ENCODE measurements around the gene RNU6-7. TPM values are rescaled to one million over a fixed set of nuclear protein-coding genes. Genes with fewer than 3 reads are reported as not detected.

Gene RNU6-7
- total and polyA plus RNA-seq, 2 donors (not counting 3 experiments of a cell fraction or from before 2014, with no cell fraction given) = not detected

DNA sequence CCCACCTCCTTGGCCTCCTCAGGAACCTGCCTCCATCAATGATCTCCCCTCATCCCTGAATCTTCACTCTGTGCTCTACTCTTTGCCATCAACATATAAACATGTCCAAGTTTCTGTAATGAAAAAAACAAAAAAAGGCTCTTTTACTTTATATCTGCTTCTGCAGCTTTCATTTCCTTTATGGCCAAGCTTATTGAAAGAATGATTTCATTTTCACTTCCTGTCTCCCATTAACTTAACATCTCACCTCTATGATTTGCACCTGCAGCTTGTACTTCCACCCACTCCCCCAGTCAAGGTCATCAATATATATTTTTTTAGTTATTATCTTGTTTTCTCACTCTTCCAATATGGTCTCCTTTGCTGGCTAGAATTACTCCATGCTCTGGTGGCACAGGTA is 15.6 kb upstream of the RNU6-7 start:
- Histone ChIP-seq H3K79me2 (ENCODE audit: control insufficient read depth, insufficient read depth, low read length) (no peaks in the 10 kb centered on the region), H3K4me3 (replicated peaks in 1 of 3; ENCODE audit: insufficient read depth in 1 of 3, low read depth in 1 of 3, low read length in 3 of 3) (no peak overlapping the region), H3K27ac (ENCODE audit: insufficient read depth, low read depth, low read length) (no peak overlapping the region), H4K20me1 (replicated peaks; ENCODE audit: control insufficient read depth, extremely low read depth, insufficient read depth, low read length) (no peaks in the 10 kb centered on the region), H3K9ac (replicated peaks; ENCODE audit: extremely low read depth, insufficient read depth, low read length) (no peak overlapping the region), H3K4me1 (ENCODE audit: control insufficient read depth, extremely low read depth, insufficient read depth, low read length) (no peaks in the 10 kb centered on the region), H3K9me3 (replicated peaks; ENCODE audit: control insufficient read depth, insufficient read depth, low read length) (no peaks in the 10 kb centered on the region), H3K27me3 (ENCODE audit: control insufficient read depth in 2 of 2, insufficient read depth in 2 of 2, low read length in 2 of 2) (no peaks in the 10 kb centered on the region), H3K4me2 (ENCODE audit: insufficient read depth, low read length) (no peak overlapping the region), H3K9me1 (replicated peaks; ENCODE audit: control insufficient read depth, extremely low read depth, insufficient read depth, low read length) (no peaks in the 10 kb centered on the region), H2AFZ (ENCODE audit: low read depth, low read length) (no peak overlapping the region), H3K36me3 (ENCODE audit: control insufficient read depth in 2 of 2, extremely low read depth in 1 of 2, insufficient read depth in 2 of 2, low read length in 2 of 2) (no peaks in the 10 kb centered on the region)
- DNase-seq (ENCODE audit: low read depth, low spot score) (no peak), FAIRE-seq (no peak)
- ChIA-PET POLR2A (no interaction called here), CTCF (no interaction called here)
- no TSS peak for BruUV-seq (replicated peaks)
- intact Hi-C loops (cut with micrococcal nuclease) = no loop called here
- dilution Hi-C loops (cut with MboI; ENCODE audit: extremely low pct_ligation_motif_present, low sequenced_read_pairs) = no loop called here
- no peak for TF ChIP-seq POLR2AphosphoS5 (IDR thresholded peaks at IDR 0.05; ENCODE audit: insufficient read depth, low read depth, low read length)
- TF ChIP-seq GATA2 (IDR thresholded peaks at IDR 0.05; ENCODE audit: insufficient read depth, insufficient read length, low read depth, low read length) = no peak
- no peak for TF ChIP-seq POLR2A (IDR thresholded peaks at IDR 0.05; ENCODE audit: low read depth, low read length)
- no peak for TF ChIP-seq MYC (IDR thresholded peaks at IDR 0.05; ENCODE audit: low read depth, low read length)
- TF ChIP-seq EZH2 (IDR thresholded peaks at IDR 0.05; ENCODE audit: borderline replicate concordance, low read depth, low read length, severe bottlenecking) = no peak
- TF ChIP-seq, protein P1, sequence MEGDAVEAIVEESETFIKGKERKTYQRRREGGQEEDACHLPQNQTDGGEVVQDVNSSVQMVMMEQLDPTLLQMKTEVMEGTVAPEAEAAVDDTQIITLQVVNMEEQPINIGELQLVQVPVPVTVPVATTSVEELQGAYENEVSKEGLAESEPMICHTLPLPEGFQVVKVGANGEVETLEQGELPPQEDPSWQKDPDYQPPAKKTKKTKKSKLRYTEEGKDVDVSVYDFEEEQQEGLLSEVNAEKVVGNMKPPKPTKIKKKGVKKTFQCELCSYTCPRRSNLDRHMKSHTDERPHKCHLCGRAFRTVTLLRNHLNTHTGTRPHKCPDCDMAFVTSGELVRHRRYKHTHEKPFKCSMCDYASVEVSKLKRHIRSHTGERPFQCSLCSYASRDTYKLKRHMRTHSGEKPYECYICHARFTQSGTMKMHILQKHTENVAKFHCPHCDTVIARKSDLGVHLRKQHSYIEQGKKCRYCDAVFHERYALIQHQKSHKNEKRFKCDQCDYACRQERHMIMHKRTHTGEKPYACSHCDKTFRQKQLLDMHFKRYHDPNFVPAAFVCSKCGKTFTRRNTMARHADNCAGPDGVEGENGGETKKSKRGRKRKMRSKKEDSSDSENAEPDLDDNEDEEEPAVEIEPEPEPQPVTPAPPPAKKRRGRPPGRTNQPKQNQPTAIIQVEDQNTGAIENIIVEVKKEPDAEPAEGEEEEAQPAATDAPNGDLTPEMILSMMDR (IDR thresholded peaks at IDR 0.05; ENCODE audit: extremely low read depth in 1 of 2, insufficient read depth in 1 of 2, low read depth in 1 of 2, low read length in 2 of 2) = no peak
- no peak for TF ChIP-seq FOS (IDR thresholded peaks at IDR 0.05; ENCODE audit: borderline replicate concordance, insufficient read depth, low read length)

DNA sequence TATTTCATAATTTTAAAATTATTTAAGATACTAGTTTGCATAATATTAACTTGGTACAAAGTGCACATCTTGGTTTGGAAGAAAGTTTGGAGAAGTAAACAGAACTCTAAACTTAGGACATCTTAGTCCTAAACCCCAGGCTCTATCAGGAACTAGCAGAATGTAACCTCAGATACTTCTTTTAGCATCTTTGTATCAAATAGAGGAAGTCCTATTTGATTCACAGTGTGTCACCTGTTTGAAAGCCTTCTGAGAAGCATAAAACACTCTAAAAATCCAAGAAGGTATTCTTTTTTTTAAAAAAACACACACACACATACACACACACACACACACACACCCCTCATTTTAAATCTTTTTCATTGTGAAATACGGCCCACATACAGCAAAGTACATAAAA is 12.0 kb upstream of the RNU6-7 start:
- TF ChIP-seq POLR2AphosphoS5 (IDR thresholded peaks at IDR 0.05; ENCODE audit: insufficient read depth, low read depth, low read length) (no peak), EZH2 (IDR thresholded peaks at IDR 0.05; ENCODE audit: borderline replicate concordance, low read depth, low read length, severe bottlenecking) (no peak), GATA2 (IDR thresholded peaks at IDR 0.05; ENCODE audit: insufficient read depth, insufficient read length, low read depth, low read length) (no peak), POLR2A (IDR thresholded peaks at IDR 0.05; ENCODE audit: low read depth, low read length) (no peak), MYC (IDR thresholded peaks at IDR 0.05; ENCODE audit: low read depth, low read length) (no peak), FOS (IDR thresholded peaks at IDR 0.05; ENCODE audit: borderline replicate concordance, insufficient read depth, low read length) (no peak), JUN (IDR thresholded peaks at IDR 0.05; ENCODE audit: borderline replicate concordance, insufficient read depth, insufficient read length, low read depth) (no peak)
- TF ChIP-seq, protein P2, sequence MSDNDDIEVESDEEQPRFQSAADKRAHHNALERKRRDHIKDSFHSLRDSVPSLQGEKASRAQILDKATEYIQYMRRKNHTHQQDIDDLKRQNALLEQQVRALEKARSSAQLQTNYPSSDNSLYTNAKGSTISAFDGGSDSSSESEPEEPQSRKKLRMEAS (IDR thresholded peaks at IDR 0.05; ENCODE audit: insufficient read depth, insufficient read length) = no peak
- TF ChIP-seq, protein P1 (IDR thresholded peaks at IDR 0.05; ENCODE audit: extremely low read depth in 1 of 2, insufficient read depth in 1 of 2, low read depth in 1 of 2, low read length in 2 of 2) = no peak
- FAIRE-seq (no peak), DNase-seq (ENCODE audit: low read depth, low spot score) (no peak)
- Histone ChIP-seq H3K9me1 (replicated peaks; ENCODE audit: control insufficient read depth, extremely low read depth, insufficient read depth, low read length) (no peaks in the 10 kb centered on the region), H3K9ac (replicated peaks; ENCODE audit: extremely low read depth, insufficient read depth, low read length) (no peak overlapping the region), H3K4me3 (replicated peaks in 1 of 3; ENCODE audit: insufficient read depth in 1 of 3, low read depth in 1 of 3, low read length in 3 of 3) (no peak overlapping the region), H3K79me2 (ENCODE audit: control insufficient read depth, insufficient read depth, low read length) (no peaks in the 10 kb centered on the region), H3K4me2 (ENCODE audit: insufficient read depth, low read length) (no peak overlapping the region), H4K20me1 (replicated peaks; ENCODE audit: control insufficient read depth, extremely low read depth, insufficient read depth, low read length) (peaks cover 2% of the 10 kb centered on the region), H3K4me1 (ENCODE audit: control insufficient read depth, extremely low read depth, insufficient read depth, low read length) (no peaks in the 10 kb centered on the region), H3K27me3 (ENCODE audit: control insufficient read depth in 2 of 2, insufficient read depth in 2 of 2, low read length in 2 of 2) (peaks cover 2 to 3% of the 10 kb centered on the region in 2 experiments), H3K27ac (ENCODE audit: insufficient read depth, low read depth, low read length) (no peak overlapping the region), H3K36me3 (ENCODE audit: control insufficient read depth in 2 of 2, extremely low read depth in 1 of 2, insufficient read depth in 2 of 2, low read length in 2 of 2) (no peaks in the 10 kb centered on the region), H2AFZ (ENCODE audit: low read depth, low read length) (no peak overlapping the region), H3K9me3 (replicated peaks; ENCODE audit: control insufficient read depth, insufficient read depth, low read length) (no peaks in the 10 kb centered on the region)
- no TSS peak for BruUV-seq (replicated peaks)
- ChIA-PET CTCF (no interaction called here), POLR2A (no interaction called here)
- dilution Hi-C loops (cut with MboI; ENCODE audit: extremely low pct_ligation_motif_present, low sequenced_read_pairs) = no loop called here
- intact Hi-C loops (cut with micrococcal nuclease) = no loop called here

Measured in endothelial cell of umbilical vein (primary cell).